Hippocampal formation (tissue), 2 donors: ENCODE results near the gene UBE2S.

Source experiments
- DNase-seq, 2 donors: peaks; one replicate each; lab custom pipeline; 2025; lab: John Stamatoyannopoulos, UW

The UBE2S gene

GRCh38 chr19:55362174-55362989 lies 45.2 kb downstream of the UBE2S start:
- no peak for DNase-seq

DNA sequence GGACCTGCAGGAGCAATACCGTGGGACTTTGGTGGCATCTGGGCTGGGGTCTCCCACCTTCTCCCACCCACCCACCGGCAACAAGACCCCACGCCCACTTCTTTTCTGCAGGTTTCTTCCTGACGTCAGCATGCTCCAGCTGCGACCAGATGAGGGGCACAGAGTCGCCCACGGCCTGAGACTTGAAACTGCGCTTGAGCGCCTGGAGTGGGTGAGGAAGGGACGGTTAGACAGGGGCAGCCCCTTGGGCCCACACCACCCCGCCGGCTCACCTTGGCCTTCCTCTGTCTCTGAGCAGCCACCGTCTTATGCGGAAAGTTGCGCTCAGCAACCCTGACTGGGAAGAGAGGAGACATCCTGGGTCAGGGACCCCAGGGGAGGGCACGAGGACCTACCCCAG lies 46.7 kb downstream of the UBE2S start:
- DNase-seq = no peak

GRCh38 chr19:55358943-55359908 lies 48.4 kb downstream of the UBE2S start:
- DNase-seq = no peak

DNA sequence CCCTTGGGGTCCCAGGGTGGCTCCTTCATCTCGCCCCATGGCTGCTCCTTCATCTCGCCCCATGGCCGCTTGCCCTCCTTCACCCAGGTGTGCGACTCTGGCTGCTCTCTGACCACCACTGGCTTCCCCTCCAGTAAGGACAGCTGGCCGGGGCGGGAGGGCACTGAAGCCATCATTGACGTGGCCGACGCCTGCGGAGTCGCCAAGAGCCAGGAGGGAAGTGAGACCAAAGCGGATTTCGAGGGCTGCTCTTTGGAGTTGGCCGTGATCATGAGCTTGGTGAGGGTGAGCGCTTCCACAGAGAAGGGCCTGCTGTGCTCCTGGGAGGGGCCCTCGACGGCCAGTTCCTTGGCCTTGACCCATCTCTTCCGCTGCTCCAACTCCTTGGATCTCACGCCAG lies 49.1 kb downstream of the UBE2S start:
- no peak for DNase-seq

DNA sequence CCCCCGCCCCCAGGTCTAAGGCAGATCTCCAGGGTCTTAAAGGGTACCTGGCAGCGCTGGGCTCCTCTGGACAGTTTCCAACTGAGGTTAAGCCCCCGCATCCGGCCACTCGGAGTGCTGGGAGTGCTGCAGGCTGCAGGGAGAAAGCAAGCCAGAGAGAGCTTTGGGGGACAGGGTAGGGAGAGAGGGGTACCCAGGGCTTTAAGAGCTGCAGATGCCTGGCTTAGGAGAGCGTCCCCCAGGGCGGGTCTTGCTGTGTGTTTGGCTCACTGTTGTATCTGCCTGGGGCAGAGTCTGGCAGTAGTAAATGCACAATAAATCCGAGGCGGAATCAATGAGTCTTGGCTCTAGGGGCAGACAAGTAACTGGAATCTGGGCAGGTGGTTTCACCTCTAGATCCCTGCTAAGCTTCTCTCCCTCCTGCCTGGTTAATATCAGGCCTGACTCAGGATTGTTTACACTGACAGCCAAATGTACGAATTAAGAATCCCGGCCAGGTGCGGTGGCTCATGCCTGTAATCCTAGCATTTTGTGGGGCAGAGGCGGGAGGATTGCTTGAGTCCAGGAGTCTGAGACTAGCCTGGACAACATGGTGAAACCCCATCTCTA lies 52.3 kb downstream of the UBE2S start:
- DNase-seq = no peak

DNA sequence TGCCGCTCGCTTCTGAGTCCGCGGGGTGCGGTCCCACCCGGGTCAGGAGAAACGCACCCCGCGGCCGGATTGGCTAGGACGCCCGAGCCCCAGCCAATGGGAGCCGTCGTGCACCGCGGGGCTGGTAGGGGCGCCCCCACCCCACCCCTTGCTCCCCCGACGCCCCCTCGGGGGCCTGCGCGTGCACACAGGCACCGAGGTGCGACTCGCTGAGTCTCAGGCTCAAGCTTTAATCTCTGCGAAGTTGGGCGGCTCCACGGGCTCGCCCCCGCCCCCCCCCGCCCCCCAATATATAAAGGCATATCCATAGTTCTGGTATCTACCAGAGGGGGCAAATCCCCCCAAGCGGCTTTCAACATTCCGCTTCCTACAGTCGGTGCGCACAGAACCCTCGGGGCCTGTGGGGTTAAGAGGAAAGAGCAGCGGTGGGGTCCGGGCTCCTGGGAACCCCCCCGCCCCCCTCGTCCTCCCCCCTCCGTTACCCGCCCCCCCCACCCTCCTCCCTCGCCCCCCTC lies 52.8 kb downstream of the UBE2S start, which contains the start of gene COX6B2:
TSS of gene COX6B2 (minus strand) at position 22 of the 515 bp plus-strand sequence. CDS start 198 bp downstream, outside the sequence.
- no peak for DNase-seq

DNA sequence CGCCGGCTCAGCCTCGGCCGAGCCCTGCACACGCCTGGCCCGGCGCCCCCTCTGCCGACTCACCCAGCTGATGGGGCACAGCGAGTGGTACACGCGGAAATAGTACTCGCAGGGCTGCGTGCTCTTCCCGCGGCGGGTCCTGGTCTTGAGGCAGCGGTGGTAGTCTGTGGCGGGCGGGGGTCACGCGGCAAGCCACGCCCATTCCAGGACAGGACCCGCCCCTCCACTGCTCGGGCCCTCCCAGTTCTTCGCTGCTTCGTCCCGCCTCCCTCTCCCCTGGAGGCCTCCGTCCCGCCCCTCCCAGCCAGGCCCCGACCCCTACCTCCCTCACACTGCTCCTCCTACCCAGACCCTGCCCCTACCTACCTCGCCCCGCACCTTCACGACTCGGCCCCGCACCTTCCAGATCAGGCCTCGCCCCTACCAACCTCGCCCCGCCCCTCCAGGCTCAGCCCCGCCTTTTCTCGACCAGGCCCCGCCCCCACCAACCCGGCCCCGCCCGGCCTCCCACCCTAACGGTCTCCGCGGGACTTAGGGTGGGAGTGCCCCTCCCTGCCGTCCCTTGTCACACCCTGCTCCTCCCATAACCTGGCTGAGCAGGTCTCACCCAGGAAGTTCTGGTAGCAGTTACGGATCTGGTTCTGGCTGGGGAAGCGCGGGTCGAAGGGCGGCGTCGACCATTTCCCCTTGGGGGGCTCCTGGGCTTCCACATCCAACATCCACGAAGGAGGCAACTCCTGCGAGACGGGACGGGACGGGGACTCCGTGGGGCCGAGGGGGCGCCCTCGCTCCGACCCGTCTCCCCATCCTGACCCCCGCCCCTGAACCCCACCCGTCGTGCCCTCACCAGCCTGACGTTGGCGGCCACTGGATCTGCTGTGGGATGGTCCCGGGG lies 53.5 kb downstream of the UBE2S start:
- DNase-seq = no peak

GRCh38 chr19:55353356-55353802 lies 54.2 kb downstream of the UBE2S start:
- no peak for DNase-seq

DNA sequence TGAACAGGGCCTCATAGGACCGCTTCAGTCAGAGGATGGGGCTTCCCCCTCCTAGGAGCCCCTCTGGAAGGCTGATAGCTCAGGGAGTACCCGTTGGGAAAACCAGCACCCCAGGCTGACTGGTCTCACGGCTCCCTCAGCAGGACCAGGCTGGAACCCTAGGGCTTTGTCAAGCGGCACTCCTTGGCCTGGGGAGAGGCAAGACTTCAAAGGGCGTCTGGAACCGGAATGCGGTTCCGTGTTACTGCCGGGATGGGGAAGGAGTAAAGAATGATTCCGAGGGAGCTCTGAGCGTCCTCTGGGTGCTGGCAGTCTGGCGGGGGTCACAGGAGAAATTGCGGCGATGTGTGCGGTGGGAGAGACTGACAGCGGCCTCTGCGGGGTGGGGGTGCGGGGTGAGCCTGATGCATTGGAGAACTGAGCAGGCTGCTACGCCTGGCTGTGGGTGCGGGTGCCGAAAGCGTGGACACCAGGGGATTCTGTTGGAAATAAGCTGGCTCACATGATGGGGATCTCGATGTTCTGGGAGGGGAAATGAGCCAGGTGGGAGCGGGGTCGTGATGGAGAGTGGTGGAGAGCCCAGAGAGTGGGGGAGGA lies 54.9 kb downstream of the UBE2S start:
- DNase-seq = no peak

DNA sequence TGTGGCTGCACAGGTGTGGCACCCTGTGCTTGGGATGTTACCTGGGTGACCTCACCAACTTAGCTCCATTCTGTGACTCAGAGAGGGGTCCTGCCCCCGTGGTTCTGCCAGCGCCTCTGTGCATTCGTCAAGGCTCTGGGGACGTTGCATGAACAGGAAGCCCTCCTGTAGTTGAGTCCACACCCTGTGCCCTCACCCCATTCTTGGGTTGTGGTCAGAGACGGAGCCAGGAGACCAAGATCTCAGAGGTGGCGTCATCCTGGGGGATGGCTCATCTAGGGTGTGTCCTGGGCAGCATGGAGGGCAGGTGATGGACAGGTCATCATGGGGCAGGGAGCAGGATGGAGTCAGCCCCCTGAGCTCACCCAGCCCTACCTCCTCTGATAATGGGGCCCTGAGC lies 55.5 kb downstream of the UBE2S start:
- DNase-seq = no peak

GRCh38 chr19:55350620-55351315 lies 56.8 kb downstream of the UBE2S start:
- no peak for DNase-seq
